ENCODE results near the gene CEMP1.
"Not testable (repeated sequence)": the region's sequence is repeated elsewhere in the genome, so short reads cannot be mapped to it uniquely, and the experiment has no call there.

The CEMP1 gene, protein sequence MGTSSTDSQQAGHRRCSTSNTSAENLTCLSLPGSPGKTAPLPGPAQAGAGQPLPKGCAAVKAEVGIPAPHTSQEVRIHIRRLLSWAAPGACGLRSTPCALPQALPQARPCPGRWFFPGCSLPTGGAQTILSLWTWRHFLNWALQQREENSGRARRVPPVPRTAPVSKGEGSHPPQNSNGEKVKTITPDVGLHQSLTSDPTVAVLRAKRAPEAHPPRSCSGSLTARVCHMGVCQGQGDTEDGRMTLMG

DNA sequence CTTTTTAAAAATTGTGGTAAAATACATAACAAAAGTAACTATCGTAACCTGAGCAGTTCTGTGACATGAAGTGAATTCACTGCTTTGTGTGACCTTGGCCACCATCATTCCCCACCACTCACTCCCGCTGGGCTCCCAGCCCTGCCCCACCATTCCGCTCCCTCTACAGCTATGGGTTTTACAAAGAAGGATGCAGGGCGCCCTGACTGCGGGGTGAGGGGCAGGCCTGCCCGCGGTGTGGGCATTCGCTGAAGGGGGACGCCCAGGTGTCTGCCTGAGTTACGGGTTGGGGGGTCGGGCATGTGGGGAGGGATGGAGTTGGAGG is at the start of gene CEMP1:
Gene CEMP1, minus strand, starts transcription at position 38 of the 325 bp plus-strand sequence. CDS start 335 bp downstream, outside the sequence.
- no peak for DNase-seq

DNA sequence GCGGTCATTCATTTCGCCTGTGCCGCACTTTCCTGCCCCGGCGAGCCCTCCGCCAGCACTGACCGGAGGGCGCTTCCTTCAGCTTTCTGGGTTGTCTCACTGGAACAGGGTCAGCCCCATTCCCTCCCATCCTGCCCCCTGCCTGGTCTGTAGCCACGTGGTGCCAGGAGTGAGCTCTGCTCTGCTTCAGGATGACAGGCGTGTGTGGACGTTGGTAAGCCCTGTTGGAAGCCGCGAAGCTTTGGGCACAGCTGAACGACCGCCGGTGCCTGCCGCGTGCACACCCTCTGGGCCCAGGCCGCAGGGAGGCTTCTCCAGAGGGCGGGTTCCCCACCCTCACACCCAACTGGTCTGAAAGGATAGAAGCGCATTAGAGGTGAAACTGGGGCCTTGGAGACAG is 49.6 kb upstream of the CEMP1 start:
- not testable (repeated sequence) for DNase-seq

DNA sequence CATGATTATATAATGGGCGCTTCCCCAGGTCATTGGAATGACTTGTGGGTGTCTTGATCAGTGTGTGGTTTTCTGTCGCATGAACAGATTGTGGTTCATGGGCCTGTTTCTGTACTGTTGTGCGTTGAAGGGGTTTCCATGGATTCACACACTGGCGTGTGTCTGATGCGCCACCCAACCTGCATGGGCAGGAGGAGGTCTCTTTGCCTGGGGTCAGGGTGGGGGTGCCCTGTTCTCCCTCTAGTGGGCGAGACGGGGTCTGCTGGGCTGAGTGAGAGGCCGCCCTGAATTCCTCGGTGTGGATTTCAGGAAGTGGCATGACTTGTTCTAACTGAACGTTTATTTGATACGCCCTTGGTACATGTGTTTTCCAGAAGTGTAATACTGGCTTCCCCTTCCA is 48.9 kb upstream of the CEMP1 start:
- not testable (repeated sequence) for DNase-seq

DNA sequence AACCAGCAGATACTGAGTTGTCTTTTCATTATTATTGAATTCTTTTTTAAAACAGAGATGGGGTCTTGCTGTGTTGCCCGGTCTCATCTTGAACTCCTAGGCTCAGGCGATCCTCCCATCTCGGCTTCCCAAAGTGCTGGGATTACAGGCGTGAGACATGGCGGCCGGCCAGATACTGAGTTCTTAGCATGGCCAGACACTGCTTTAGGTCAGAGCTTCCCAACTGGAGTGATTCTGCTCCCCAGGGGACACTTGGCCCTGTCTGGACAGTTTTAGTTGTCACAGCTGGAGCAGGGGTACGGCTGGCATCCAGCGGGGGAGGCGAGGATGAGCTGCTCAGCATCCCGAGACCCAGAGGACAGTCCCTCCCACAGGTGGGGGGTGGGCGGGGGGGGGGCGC is 47.7 kb upstream of the CEMP1 start:
- not testable (repeated sequence) for DNase-seq

DNA sequence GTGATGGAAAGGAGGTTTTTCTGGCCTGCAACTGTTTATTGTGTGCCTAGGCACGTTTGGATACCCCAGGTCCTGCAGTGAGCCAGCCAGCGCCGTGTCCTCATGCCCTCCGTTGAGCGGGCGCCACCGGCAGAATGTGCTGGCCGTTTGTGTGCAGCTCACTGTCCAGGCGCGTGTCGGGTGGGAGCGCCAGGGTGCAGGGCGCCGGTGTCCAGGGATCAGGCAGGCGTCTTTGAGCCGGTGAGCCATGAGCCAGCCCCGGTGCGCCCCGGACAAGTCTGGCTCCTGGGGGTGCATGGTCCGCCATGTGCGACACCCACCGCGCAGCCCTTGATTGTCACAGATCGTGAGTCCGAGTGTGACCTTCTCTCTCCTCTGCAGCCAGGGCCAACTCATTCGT is 45.8 kb upstream of the CEMP1 start:
- not testable (repeated sequence) for DNase-seq

DNA sequence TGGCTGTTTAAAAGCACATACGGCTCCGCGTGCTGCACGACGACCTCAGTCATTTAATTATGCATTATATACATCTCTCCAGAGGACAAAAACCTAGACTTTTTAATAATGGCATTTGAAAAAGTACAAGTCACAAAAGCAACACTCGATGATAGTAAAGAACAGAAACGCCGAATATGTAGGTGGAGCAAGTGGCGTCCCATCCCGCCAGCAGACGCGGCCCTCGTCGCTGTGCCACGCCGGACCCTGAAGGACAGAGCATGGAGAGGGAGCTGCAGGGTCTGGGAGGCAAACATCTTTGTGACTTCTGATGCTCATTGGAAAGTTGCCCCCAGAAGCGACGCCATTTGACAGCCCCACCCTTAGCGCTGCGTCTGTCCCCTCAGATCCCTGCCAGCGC is 44.6 kb upstream of the CEMP1 start:
- not testable (repeated sequence) for DNase-seq

DNA sequence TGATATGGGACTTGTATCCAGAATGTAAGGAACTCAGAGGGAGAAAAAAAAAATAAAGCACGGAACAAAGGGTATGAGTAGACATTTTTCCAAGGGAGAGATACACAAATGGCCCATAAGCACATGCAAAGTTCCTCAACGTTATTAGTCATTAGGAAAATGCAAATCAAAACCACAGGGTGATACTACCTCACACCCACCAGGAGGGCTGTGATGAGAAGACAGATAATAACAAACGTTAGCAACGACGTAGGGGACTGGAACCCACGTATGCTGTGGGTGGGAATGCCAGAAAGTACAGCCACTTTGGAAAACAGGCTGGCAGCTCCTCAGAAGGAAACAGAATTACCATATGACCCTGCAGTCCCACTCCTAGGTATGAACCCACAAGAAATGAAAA is 41.5 kb upstream of the CEMP1 start:
- DNase-seq, result not testable (repeated sequence)

DNA sequence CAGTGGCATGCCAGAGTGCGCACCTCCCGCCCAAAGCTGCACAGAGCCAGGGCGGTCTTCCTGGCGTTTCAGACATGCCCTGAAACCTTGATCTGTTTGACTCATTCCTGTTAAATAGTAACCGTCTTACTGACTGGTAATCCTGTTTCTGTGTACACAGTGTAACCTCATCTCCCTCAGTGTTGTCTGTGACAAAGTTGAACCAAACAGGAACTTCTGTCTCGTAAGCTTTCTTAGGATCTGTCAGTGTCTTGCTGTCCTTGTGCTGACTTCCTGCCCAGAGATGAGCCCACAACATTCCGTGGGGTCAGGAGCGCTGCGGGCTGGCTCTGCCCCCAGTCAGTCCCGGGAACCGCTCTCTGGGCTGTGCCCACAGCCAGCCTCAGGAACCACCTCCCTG is 37.4 kb upstream of the CEMP1 start:
- DNase-seq, result not testable (repeated sequence)

DNA sequence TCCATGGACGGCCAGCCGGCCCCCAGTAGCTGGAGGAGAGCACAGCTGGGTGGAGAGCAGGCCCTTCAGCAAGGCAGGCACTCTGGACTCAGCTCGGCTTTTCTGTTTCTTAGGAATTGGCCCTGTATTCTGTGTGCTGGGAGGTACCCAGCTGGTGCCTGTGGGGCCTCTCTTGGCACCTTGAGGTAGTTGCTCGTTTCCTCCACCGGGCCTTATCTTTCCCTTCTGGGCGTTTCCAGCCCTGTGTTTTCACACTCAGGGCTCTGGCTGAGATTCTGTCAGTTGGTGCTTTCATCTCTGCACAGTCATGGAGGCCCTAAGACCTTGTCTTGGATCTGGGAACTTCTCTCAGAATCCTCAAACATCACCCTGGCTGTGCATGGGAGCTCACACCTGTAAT is 36.3 kb upstream of the CEMP1 start:
- not testable (repeated sequence) for DNase-seq

DNA sequence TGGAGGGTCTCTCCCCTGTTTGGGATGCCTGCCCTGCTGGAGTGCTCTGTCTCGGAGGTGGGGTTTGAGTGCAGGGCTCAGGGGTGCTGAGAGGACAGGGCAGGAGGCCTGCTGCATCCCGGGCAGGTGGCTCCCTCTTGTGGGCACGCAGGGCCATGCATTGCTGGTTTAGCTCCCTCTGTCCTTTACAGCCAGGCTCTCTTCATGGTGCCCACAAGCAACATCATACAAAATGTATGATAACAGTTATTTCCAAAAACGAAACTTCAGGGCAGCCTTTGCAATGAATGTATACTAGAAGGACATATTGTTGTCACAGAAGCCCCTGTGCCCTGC is 29.6 kb upstream of the CEMP1 start:
- not testable (repeated sequence) for DNase-seq

DNA sequence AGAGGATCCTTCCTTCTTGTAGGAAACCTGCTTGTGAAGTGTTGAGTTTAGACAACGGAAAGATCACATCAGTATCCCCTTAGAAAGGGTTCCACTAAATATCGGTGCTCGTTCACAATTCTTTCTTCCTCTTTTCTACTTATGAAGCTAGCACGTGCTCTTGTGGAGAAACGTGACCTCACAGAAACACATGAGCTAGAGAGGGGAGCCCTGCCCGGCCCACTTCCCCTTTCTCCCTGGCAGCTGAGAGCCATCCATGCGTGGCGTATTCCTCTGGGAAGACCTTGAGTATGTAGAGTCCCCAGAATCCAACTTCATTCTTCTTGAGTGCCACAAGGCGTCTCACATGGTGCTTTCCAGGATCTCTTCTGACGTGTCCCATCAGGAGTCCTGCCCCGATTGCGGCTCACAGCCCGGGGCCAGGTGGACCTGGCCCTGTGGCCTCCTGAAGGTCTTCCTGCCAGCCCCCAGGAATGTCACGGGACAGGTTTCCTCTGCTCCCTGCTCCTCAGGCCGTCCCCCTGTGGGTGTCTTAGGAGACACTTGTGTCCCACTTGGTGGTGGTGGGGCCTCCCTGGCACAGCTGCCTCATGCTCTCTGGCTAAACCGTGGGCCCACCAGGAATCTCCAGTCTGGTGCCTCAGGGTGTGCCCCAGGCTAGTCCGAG is 29.1 kb upstream of the CEMP1 start:
- not testable (repeated sequence) for DNase-seq

DNA sequence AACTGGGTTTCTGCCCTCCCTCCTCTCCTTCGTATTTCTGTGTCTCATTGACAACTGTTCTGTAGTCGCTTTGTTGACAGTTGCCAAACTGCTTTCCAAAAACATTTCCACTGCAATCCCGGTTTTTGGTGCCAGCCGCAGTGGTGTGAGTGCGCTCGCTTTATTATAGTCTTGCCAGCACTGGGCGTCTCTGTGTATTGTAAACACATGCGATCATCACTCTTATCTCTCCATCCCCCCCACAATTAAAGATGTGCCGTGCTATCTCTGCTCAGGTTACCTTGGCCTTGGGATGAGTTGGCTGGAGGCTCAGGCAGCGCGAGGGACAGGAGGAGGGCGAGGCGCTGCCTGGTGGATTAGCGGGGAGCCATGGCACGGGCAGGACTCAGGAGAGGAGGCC is 25.9 kb upstream of the CEMP1 start:
- not testable (repeated sequence) for DNase-seq

DNA sequence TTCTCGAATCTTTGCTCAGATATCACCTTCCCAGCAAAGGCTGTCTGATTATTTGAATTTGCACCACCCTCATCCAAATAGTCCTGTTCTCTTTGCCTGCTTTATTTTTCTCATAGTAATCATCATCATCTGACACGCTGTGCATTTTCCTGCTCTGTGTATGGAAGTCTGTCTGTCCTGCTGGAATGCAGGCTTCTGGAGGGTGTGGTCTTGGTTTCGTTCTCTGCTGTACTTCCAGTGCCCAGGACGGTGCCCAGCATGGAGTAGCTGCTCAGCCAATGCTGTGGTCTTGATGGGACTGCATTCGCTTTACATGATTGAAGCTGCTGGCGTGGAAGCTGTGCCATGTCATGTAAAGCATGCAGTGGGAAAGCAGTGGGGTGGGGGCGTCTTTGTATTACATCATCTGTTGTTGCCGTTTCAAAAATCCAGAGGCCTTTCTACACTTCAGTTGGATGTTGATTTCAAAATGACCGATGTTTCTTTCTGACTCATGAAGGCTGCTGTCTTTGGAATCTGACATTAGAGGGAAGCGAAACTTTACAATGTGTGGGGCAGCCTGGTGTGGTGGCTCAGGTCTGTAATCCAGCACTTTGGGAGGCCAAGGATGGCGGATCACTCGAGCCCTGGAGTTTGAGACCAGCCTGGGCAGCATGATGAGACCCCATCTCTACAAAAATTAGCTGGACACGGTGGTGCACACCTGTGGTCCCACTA is 23.7 kb upstream of the CEMP1 start:
- DNase-seq, result not testable (repeated sequence)

DNA sequence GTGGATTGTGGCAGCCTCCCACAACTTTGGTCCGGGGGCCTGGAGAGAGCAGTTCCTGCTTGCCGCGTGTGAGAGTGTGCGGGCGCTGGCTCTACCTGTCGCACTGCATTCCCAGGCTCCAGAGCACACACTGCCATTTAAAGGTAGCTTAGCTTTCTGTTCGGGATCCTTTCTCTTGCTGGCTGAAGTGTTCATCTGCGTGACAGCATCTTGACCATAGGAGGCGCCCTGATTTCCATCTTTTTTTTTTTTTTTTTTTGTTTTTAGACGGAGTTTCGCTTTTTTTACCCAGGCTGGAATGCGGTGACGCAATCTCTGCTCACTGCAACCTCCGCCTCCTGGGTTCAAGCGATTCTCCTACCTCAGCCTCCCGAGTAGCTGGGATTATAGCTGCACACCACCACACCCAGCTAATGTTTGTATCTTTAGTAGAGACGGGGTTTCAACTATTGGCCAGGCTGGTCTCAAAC is 20.2 kb upstream of the CEMP1 start:
- DNase-seq, result not testable (repeated sequence)

DNA sequence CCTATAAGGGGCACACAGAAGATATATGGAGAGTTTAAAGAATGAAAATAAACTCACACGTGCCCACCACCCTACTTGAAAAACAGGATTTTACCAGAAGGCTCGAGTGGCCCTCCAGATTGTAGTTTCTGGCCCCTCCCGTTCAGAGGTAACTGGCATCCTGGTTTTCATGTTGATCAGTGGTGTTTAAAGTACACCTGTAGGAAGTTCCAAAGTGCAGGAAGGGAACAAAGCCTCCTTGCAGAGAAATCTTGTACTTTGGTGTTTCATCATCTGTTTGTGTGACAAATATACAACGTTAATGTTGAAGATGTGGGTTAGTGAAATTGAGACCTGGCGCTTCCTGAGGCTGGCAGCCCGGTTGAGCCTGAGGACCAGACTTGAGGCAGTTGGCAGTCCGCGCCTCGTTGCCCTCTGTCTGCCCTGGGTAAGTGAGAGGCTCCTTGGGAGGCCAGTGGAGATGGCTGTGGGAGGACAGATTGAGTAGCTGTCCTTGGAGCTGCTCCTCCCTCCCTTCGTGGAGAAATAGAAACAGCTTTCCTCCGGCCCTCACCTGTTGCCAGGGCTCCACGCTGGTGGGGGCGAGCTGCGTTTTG is 19.2 kb upstream of the CEMP1 start:
- DNase-seq, result not testable (repeated sequence)

DNA sequence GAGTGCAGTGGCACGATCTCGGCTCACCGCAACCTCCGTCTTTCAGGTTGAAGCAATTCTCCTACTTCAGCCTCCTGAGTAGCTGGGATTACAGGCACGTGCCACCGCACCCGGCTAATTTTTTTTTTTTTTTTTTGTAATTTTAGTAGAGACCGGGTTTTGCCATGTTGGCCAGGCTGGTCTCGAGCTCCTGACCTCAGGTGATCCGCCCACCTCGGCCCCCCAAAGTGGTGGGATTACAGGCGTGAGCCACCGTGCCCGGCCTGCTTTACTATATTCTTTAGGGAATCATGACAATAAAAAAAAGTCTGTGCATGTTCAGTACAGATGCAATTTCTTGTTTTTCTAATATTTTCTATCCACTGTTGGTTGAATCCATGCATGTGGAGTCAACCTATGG is 12.6 kb upstream of the CEMP1 start:
- DNase-seq, result not testable (repeated sequence)

DNA sequence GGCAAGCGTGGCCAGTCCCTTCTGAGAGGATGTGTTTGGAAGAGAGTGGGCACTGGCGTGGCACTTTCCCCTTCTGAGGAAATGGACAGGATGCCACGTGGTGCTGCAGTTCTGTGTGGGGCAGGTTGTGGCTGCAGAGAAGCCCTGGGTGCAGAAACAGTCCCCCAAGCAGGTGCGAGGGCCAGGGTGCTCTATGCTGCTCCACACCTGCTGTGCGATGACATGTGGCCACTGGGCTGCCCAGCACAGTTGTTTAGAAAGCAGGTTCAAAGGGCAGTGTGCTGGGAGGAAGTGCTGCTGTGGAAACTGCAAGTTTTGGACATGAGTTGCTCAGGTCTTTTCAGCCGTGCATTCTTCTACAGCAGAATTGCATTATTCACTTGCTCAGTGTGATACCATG is 10.2 kb upstream of the CEMP1 start:
- DNase-seq, result not testable (repeated sequence)

DNA sequence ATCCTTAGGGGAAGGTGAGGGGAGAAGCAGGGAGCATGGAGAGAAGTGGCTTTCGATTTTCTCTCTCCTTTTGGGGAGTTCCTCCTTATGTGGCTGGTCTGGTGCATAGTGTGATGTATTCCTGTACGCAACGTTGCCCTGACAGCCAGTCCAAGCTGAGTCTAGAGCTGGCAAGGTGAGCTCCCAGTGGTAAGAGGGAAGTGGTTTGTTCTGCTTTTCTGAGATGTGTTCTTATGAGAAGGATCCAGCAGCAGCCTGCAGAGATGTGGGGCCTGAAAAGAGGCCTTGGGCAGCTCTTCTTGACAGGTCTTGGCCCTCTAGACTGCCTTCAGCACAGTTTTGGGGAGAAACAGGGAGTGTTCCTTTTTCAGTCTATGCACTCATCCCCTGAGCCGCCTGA is 9.7 kb upstream of the CEMP1 start:
- DNase-seq, result not testable (repeated sequence)

DNA sequence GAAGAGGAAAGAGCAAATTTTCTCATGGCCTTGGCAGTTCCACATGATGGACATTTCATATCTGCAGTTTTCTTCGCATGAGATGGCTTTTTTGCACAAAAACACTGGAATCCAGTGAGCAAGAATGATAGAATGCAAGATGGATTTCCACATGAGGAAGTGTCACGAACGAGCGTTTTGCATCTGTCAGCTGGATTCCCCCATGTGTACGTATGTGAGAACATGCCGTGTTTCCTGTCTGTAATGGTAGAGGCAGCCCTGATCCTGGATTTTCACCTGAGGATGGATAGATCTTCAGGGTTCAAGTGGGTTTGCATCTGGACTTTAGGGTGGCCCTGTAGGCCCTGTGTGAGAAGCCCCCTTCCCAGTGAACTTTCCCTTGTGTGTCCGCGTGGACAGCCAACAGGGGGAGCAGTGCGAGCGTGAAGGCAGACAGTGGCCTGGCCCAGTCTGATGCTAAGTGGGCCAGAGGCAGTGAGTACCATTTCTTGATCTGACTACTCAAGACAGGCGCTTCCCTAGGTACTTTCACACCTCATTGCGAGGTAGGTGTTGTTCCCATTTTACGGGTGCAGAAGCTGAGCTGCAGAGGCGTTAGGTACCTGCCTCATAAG is 8.7 kb upstream of the CEMP1 start:
- DNase-seq, result not testable (repeated sequence)

DNA sequence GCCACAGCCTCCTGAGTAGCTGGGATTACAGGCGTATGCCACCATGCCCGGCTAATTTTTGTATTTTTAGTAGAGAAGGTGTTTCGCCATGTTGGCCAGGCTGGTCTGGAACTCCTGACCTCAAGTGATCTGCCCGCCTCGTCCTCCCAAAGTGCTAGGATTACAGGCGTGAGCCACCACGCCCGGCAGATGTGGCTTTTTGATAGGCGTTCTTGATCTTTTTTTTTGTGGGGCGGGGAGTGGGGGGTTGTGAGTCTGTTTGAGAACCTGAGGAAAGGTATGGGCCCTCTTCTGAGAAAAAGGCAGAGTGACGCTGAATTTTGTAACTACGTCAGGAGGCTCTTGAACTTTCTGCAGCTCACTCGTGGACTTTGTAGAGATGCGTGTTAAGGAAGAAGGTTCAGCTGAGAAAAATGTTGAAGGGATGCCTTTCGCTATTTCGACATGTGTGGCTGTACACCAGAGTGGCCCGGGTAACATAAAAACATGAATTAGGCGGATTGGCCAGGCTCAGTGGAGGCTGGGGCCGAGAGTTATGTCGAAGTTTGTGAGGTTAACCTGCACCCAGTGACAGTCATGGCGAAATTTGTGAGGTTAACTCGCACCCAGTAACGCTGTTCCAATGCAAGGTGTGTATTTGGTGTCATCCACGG is 8.1 kb upstream of the CEMP1 start:
- DNase-seq, result not testable (repeated sequence)

DNA sequence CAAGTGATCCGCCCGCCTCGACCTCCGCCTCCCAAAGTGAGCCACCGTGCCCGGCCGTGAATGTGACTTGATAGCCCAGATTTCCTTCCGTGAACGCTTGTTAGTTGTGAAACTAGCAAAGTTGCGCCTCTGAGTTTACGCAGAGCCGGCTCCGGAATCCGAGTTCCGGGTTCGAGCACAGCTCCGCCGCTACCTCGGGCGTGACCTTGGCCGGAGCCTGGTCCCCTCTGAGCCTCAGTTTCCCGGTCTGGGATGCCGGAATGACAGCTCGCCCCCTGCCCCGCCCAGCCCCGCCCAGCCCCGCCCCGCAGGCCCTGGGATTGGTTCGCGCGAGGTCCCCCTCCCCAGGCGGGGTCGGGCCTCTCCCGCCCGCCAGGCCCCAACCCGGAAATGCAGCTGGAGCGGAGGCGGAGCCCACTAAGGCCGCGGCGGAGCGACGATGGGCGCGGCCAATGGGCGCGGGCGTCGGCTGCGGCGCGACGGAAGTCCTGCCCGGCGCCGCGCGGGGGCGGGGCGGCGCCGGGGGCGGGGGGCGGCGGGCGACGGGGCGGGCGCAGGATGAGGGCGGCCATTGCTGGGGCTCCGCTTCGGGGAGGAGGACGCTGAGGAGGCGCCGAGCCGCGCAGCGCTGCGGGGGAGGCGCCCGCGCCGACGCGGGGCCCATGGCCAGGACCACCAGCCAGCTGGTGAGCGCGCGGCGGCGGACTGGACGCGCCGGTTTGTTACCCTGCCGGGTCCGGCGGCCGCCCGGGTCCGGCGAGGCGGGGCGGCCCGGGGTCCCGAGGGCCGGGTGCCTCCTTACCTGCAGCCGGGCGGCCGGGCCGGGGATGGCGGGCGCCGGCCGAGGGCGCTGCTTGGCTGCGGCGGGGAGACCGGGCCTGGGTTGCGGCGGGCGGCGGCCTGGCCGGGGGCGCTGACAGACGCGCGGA is 6.5 kb upstream of the CEMP1 start, which contains the start of gene PDPK1:
Gene PDPK1, plus strand, starts transcription at position 571 of the 929 bp plus-strand sequence. Its CDS starts 92 bp downstream, at position 663.
- DNase-seq, result peak; percentile 92 to 95

Measured in NCI-H2081 (cell line).